ENCODE measurements around the gene DUS4L.

GRCh38 chr7:107606303-107606702 is 42.5 kb downstream of the DUS4L start:
- TF ChIP-seq CTCF (IDR thresholded peaks at IDR 0.05) (no peak), POLR2A (IDR thresholded peaks at IDR 0.05) (no peak), EP300 (IDR thresholded peaks at IDR 0.05) (no peak)

Data from tibial nerve (tissue), 4 donors.